Aorta (tissue), 5 donors: ENCODE measurements around the gene EHMT2. TPM values are rescaled to one million over a fixed set of nuclear protein-coding genes. Genes with fewer than 3 reads are reported as not detected.

ENCODE experiments used
- ATAC-seq: fragments of 200-7000 bp; cut with Tn5 transposase; one replicate; pipeline ENCODE4 v1.9.1; 2022; ENCODE audit warnings: moderate library complexity; ENCODE audit not compliant: low FRiP score
- DNase-seq, 2 donors: peaks; one replicate each; pipeline ENCODE4 v3.0.0-alpha.2; 2020
- H3K27ac ChIP-seq, 2 donors: one replicate each; pipeline ENCODE4 v1.5.1; 2013; ENCODE audit warnings: low read length in 2 of 2, mild to moderate bottlenecking in 2 of 2, moderate library complexity in 2 of 2, control low read depth in 1 of 2, inconsistent platforms in 1 of 2, low read depth in 1 of 2
- H3K27me3 ChIP-seq, 2 donors: one replicate each; pipeline ENCODE4 v1.6.1; 2013; ENCODE audit warnings: control low read depth in 1 of 2, low read length in 1 of 2, mild to moderate bottlenecking in 1 of 2, moderate library complexity in 1 of 2; ENCODE audit not compliant: insufficient read depth in 2 of 2, control insufficient read depth in 1 of 2
- H3K36me3 ChIP-seq, 2 donors: one replicate each; pipeline ENCODE4 v1.6.1; 2013; ENCODE audit warnings: control low read depth in 1 of 2, low read length in 1 of 2, mild to moderate bottlenecking in 1 of 2; ENCODE audit not compliant: insufficient read depth in 2 of 2, control insufficient read depth in 1 of 2
- H3K4me1 ChIP-seq, 2 donors: one replicate each; pipeline ENCODE4 v1.6.1; 2013; ENCODE audit warnings: low read length in 2 of 2, control low read depth in 1 of 2, mild to moderate bottlenecking in 1 of 2, moderate library complexity in 1 of 2; ENCODE audit not compliant: insufficient read depth in 2 of 2, control insufficient read depth in 1 of 2
- H3K4me3 ChIP-seq, 2 donors: one replicate each; pipeline ENCODE4 v1.5.1; 2013; ENCODE audit warnings: low read length in 2 of 2, control low read depth in 1 of 2, mild to moderate bottlenecking in 1 of 2
- H3K9me3 ChIP-seq: one replicate; pipeline ENCODE4 v1.6.1; 2013; ENCODE audit warnings: mild to moderate bottlenecking, low read length; ENCODE audit not compliant: control insufficient read depth
- WGBS, 2 donors: extraction: QIAGEN DNeasy Blood & Tissue Kit; methylation state at CpG; one replicate each; pipeline ENCODE4 v1.1.7; 2013; 5-methylcytosine and 5-hydroxymethylcytosine counted together
- intact Hi-C, 2 donors: fragments of 100-400 bp; cut with DNase I; formaldehyde crosslinking; loops; one replicate each; pipeline versions ENCODE4 v1.14.2 to v1.15.0; 2022
- polyA plus RNA-seq, 2 donors: library from polyadenylated mRNA; stranded (reverse); fragments of 200-250 nt; gene quantifications; one replicate each; pipeline ENCODE4 v1.2.3, GENCODE V29; 2013
- total RNA-seq, 2 donors: library from RNA; stranded (reverse); fragmentation: NEBNext Ultra II Directional; extraction: Animal tissue kit (Norgen Biotek cat#: 25700); gene quantifications; one replicate each; pipeline ENCODE4 v1.2.1, GENCODE V29; 2021
- donor health status: healthy with polysubstance abuse.
- donor health status: Bipolar disorder and iron deficiency.
- donor health status: DM: no; HTN: no; CAD: no.
- donor health status: DM: no; HTN: no; CAD: no.
- donor health status: DM: yes; HTN: yes; CAD: no.

Gene EHMT2
- total and polyA plus RNA-seq, 4 donors: 16.7 to 56.8 (median 32.0) TPM

GRCh38 chr6:31900917-31901414 lies 3.5 kb upstream of the EHMT2 start:
- peak overlapping the region in 1 of 2 donors; percentile 79 for H3K4me3 ChIP-seq
- WGBS, 2 donors: 30 to 34% methylated on average over 29 of the region's 29 CpGs
- intact Hi-C loops: loop anchor here (5.0 to 10.0 kb wide), 3 partner anchors 46 to 274 kb away; partner anchors contain the start of genes AGPAT1 (in 1 of the 2), CFB (in 1 of the 2) and RNF5 (in 1 of the 2)
- H3K27ac ChIP-seq: peak overlapping the region in 1 of 2 donors; percentile 21
- H3K36me3 ChIP-seq: no peaks in the 10 kb centered on the region
- peak in 1 of 2 donors; percentile 69 for DNase-seq
- H3K27me3 ChIP-seq: no peaks in the 10 kb centered on the region
- H3K9me3 ChIP-seq: no peaks in the 10 kb centered on the region
- no peak for ATAC-seq
- no peaks in the 10 kb centered on the region for H3K4me1 ChIP-seq

- H3K27ac ChIP-seq: no peak overlapping the region
- H3K27me3 ChIP-seq: no peaks in the 10 kb centered on the region
- no peaks in the 10 kb centered on the region for H3K36me3 ChIP-seq
- 84 to 85% methylated on average over 40 to 49 of the region's 49 CpGs for WGBS, 2 donors
- no peak overlapping the region for H3K4me3 ChIP-seq
- intact Hi-C loops: loop anchor here (5.0 to 10.0 kb wide), 4 partner anchors 47 to 275 kb away; partner anchors contain the start of genes AGPAT1 (in 1 of the 2), CFB (in 1 of the 2), LY6G5C (in 1 of the 2) and RNF5 (in 1 of the 2)
- DNase-seq (no peak), ATAC-seq (no peak)
- H3K4me1 ChIP-seq: no peaks in the 10 kb centered on the region
- H3K9me3 ChIP-seq: no peaks in the 10 kb centered on the region
These were observed 2.6 kb upstream of the EHMT2 start for GRCh38 chr6:31899882-31900722.

GRCh38 chr6:31899215-31899614 lies 1.7 kb upstream of the EHMT2 start:
- no peaks in the 10 kb centered on the region for H3K9me3 ChIP-seq
- no peak overlapping the region for H3K27ac ChIP-seq
- no peaks in the 10 kb centered on the region for H3K36me3 ChIP-seq
- no peaks in the 10 kb centered on the region for H3K4me1 ChIP-seq
- H3K4me3 ChIP-seq: no peak overlapping the region
- ATAC-seq: no peak
- no peaks in the 10 kb centered on the region for H3K27me3 ChIP-seq
- WGBS, 2 donors: 46 to 54% methylated on average over 5 of the region's 5 CpGs
- intact Hi-C loops: loop anchor here in 1 of 2 donors (5.0 kb wide), 1 partner anchor 217 kb away; the partner anchor contains the start of gene LY6G5C
- DNase-seq: no peak

GRCh38 chr6:31898383-31899011 lies 999 bp upstream of the EHMT2 start:
- intact Hi-C loops: loop anchor here in 1 of 2 donors (5.0 kb wide), 1 partner anchor 216 kb away; the partner anchor contains the start of gene LY6G5C
- Histone ChIP-seq H3K9me3 (no peaks in the 10 kb centered on the region), H3K27ac (peak overlapping the region in 1 of 2 donors; percentile 59), H3K4me3 (peak overlapping the region; percentile 70 to 75), H3K4me1 (no peaks in the 10 kb centered on the region), H3K36me3 (no peaks in the 10 kb centered on the region), H3K27me3 (no peaks in the 10 kb centered on the region)
- DNase-seq: no peak
- 14 to 17% methylated on average over 8 of the region's 8 CpGs for WGBS, 2 donors
- no peak for ATAC-seq

- WGBS, 2 donors: 1% methylated on average over 28 to 62 of the region's 62 CpGs
- DNase-seq (no peak), ATAC-seq (no peak)
- Histone ChIP-seq H3K4me3 (peak overlapping the region; percentile 70 to 75), H3K36me3 (peaks cover 0 to 3% of the 10 kb centered on the region in 2 donors), H3K9me3 (no peaks in the 10 kb centered on the region), H3K27ac (no peak overlapping the region), H3K27me3 (no peaks in the 10 kb centered on the region), H3K4me1 (no peaks in the 10 kb centered on the region)
- intact Hi-C loops: loop anchor here in 1 of 2 donors (5.0 kb wide), 1 partner anchor 215 kb away; the partner anchor contains the start of gene LY6G5C
These were observed 464 bp downstream of the EHMT2 start for GRCh38 chr6:31896856-31897611.

- H3K27me3 ChIP-seq: no peaks in the 10 kb centered on the region
- H3K36me3 ChIP-seq: peaks cover 0 to 3% of the 10 kb centered on the region in 2 donors
- no peak for DNase-seq
- H3K4me1 ChIP-seq: no peaks in the 10 kb centered on the region
- no peak overlapping the region for H3K27ac ChIP-seq
- H3K9me3 ChIP-seq: no peaks in the 10 kb centered on the region
- ATAC-seq: no peak
- WGBS, 2 donors: 31 to 41% methylated on average over 4 of the region's 4 CpGs
- intact Hi-C loops: loop anchor here in 1 of 2 donors (5.0 kb wide), 1 partner anchor 214 kb away; the partner anchor contains the start of gene LY6G5C
- no peak overlapping the region for H3K4me3 ChIP-seq
These were observed 1.0 kb downstream of the EHMT2 start for GRCh38 chr6:31896493-31896855.

GRCh38 chr6:31892821-31893220 lies 4.7 kb downstream of the EHMT2 start:
- Histone ChIP-seq H3K36me3 (peaks cover 0 to 5% of the 10 kb centered on the region in 2 donors), H3K27me3 (no peaks in the 10 kb centered on the region), H3K27ac (no peak overlapping the region), H3K9me3 (no peaks in the 10 kb centered on the region), H3K4me1 (no peaks in the 10 kb centered on the region), H3K4me3 (no peak overlapping the region)
- DNase-seq: no peak
- intact Hi-C loops: no loop called here
- 80 to 81% methylated on average over 6 of the region's 6 CpGs for WGBS, 2 donors
- ATAC-seq: no peak
